Upper lobe of left lung (tissue), 6 donors: ENCODE results near the gene CPA1. TPM values are rescaled to one million over a fixed set of nuclear protein-coding genes. Genes with fewer than 3 reads are reported as not detected.

Experiments
- ATAC-seq, 2 donors: fragments of 200-7000 bp; cut with Tn5 transposase; one replicate each; pipeline ENCODE4 v1.9.1; 2022; ENCODE audit warnings: mild to moderate bottlenecking in 2 of 2, moderate library complexity in 2 of 2; ENCODE audit not compliant: low FRiP score in 2 of 2
- DNase-seq, 2 donors: peaks; one replicate each; pipeline ENCODE4 v3.0.0-alpha.2; 2019 to 2020
- H3K27ac ChIP-seq, 4 donors: fragments of 200-600 bp; sonication (generic); one replicate each; pipeline ENCODE4 v1.5.1; 2016 to 2019
- H3K27me3 ChIP-seq, 4 donors: fragments of 200-600 bp; sonication (generic); one replicate each; pipeline ENCODE4 v1.5.1; 2017 to 2019
- H3K36me3 ChIP-seq, 4 donors: fragments of 200-600 bp; sonication (generic); one replicate each; pipeline ENCODE4 v1.5.1; 2016 to 2019
- H3K4me1 ChIP-seq, 4 donors: fragments of 200-600 bp; sonication (generic); one replicate each; pipeline ENCODE4 v1.5.1; 2018 to 2019
- H3K4me3 ChIP-seq, 4 donors: fragments of 200-600 bp; sonication (generic); one replicate each; pipeline ENCODE4 v1.5.1; 2017 to 2019; ENCODE audit warnings: mild to moderate bottlenecking in 2 of 4, moderate library complexity in 1 of 4
- H3K9me3 ChIP-seq, 4 donors: fragments of 200-600 bp; sonication (generic); one replicate each; pipeline ENCODE4 v1.5.1; 2018 to 2019
- EP300 ChIP-seq, 4 donors: sonication (generic); formaldehyde crosslinking; IDR thresholded peaks; one replicate each; pipeline ENCODE4 v1.5.1; 2017; ENCODE audit warnings: antibody characterized with exemption in 4 of 4, control low read depth in 2 of 4
- POLR2A ChIP-seq, 4 donors: fragments of 450-650 bp; IDR thresholded peaks; one replicate each; pipeline ENCODE4 v1.5.1; 2016 to 2017; ENCODE audit warnings: antibody characterized with exemption in 4 of 4, mild to moderate bottlenecking in 2 of 4
- POLR2AphosphoS5 ChIP-seq, 2 donors: sonication (generic); formaldehyde crosslinking; IDR thresholded peaks; one replicate each; pipeline ENCODE4 v1.5.1; 2017; ENCODE audit warnings: antibody characterized with exemption in 2 of 2
- WGBS, 2 donors: methylation state at CpG; one replicate each; pipeline ENCODE4 v1.1.5; 2017 to 2018; 5-methylcytosine and 5-hydroxymethylcytosine counted together
- total RNA-seq, 6 donors: library from RNA; depleted of rRNA in 4 of 6; stranded (reverse); fragments of >200 nt in 4 of 6; gene quantifications; one replicate each; pipeline versions ENCODE4 v1.1.0 to v1.2.1, GENCODE V29; 2016 to 2021
- TF ChIP-seq, protein P1 (sequence below), 6 experiments: fragments of 450-650 bp in 4 of 6; fragments of 200-600 bp in 2 of 6; sonication (generic) in 2 of 6; IDR thresholded peaks; one replicate each; pipeline ENCODE4 v1.5.1; 2016 to 2019; ENCODE audit warnings: antibody characterized with exemption in 6 of 6
- donor health status: DM: no; HTN: no; CAD: no; lungs with moderate emphysema.
- donor health status: DM: no; HTN: yes; CAD: no; lungs with severe emphysema.

CPA1 gene
- total RNA-seq, 6 donors from 2014 or later: 12.6 to 21.8 TPM; not detected in 4

- 94% methylated on average over 40 of the region's 41 CpGs for WGBS, 2 donors
Measured at GRCh38 chr7:130381468-130382312, 1.4 kb downstream of the CPA1 start.

GRCh38 chr7:130383187-130383980 lies 3.1 kb downstream of the CPA1 start:
- no peak overlapping the region for H3K4me3 ChIP-seq
- no peak for DNase-seq
- peaks cover 0 to 9% (median 7%) of the 10 kb centered on the region in 4 donors for H3K4me1 ChIP-seq
- ATAC-seq: no peak
- no peak overlapping the region for H3K27ac ChIP-seq
- H3K27me3 ChIP-seq: no peaks in the 10 kb centered on the region
- TF ChIP-seq, protein P1, sequence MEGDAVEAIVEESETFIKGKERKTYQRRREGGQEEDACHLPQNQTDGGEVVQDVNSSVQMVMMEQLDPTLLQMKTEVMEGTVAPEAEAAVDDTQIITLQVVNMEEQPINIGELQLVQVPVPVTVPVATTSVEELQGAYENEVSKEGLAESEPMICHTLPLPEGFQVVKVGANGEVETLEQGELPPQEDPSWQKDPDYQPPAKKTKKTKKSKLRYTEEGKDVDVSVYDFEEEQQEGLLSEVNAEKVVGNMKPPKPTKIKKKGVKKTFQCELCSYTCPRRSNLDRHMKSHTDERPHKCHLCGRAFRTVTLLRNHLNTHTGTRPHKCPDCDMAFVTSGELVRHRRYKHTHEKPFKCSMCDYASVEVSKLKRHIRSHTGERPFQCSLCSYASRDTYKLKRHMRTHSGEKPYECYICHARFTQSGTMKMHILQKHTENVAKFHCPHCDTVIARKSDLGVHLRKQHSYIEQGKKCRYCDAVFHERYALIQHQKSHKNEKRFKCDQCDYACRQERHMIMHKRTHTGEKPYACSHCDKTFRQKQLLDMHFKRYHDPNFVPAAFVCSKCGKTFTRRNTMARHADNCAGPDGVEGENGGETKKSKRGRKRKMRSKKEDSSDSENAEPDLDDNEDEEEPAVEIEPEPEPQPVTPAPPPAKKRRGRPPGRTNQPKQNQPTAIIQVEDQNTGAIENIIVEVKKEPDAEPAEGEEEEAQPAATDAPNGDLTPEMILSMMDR (IDR thresholded peaks at IDR 0.05): no peak
- WGBS, 2 donors: 93 to 96% methylated on average over 9 to 18 of the region's 18 CpGs
- no peaks in the 10 kb centered on the region for H3K36me3 ChIP-seq
- no peaks in the 10 kb centered on the region for H3K9me3 ChIP-seq

More at GRCh38 chr7:130381468-130382312, 1.4 kb downstream of the CPA1 start:
- Histone ChIP-seq H3K27ac (no peak overlapping the region), H3K4me3 (no peak overlapping the region), H3K4me1 (peaks cover 0 to 9% (median 7%) of the 10 kb centered on the region in 4 donors), H3K9me3 (no peaks in the 10 kb centered on the region), H3K36me3 (no peaks in the 10 kb centered on the region), H3K27me3 (no peaks in the 10 kb centered on the region)
- peak in 1 of 2 donors; percentile 76 for DNase-seq
- ATAC-seq: no peak
- no peak for TF ChIP-seq POLR2A (IDR thresholded peaks at IDR 0.05)
- TF ChIP-seq, protein P1 (IDR thresholded peaks at IDR 0.05): no peak
- TF ChIP-seq POLR2AphosphoS5 (IDR thresholded peaks at IDR 0.05): no peak
- no peak for TF ChIP-seq EP300 (IDR thresholded peaks at IDR 0.05)

DNA sequence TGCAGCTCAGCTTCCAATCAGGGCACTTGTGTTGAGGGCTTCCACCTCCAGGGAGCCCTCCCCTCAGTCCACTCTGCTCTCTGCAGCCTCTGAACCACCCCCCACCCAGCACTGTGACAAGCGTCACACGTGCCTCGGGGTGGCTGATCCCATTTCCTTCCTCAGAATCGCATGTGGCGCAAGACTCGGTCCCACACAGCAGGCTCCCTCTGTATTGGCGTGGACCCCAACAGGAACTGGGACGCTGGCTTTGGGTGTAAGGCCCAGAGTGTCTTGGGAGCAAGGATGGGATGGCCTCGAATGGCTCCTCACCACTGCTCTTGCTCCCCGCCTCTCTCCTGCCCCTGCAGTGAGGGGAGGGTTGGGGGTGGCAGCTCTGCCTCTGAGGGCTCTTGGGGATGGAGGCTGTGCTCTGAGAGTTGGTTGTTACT lies 4.1 kb downstream of the CPA1 start:
- no peaks in the 10 kb centered on the region for H3K27me3 ChIP-seq
- peaks cover 0 to 9% (median 7%) of the 10 kb centered on the region in 4 donors for H3K4me1 ChIP-seq
- no peak for ATAC-seq
- no peaks in the 10 kb centered on the region for H3K36me3 ChIP-seq
- no peaks in the 10 kb centered on the region for H3K9me3 ChIP-seq
- no peak overlapping the region for H3K27ac ChIP-seq
- WGBS, 2 donors: 74 to 76% methylated on average over 3 to 10 of the region's 10 CpGs
- no peak for DNase-seq
- H3K4me3 ChIP-seq: no peak overlapping the region
- TF ChIP-seq POLR2AphosphoS5 (IDR thresholded peaks at IDR 0.05) (no peak), POLR2A (IDR thresholded peaks at IDR 0.05) (no peak), EP300 (IDR thresholded peaks at IDR 0.05) (no peak)
- TF ChIP-seq, protein P1 (IDR thresholded peaks at IDR 0.05): no peak

DNA sequence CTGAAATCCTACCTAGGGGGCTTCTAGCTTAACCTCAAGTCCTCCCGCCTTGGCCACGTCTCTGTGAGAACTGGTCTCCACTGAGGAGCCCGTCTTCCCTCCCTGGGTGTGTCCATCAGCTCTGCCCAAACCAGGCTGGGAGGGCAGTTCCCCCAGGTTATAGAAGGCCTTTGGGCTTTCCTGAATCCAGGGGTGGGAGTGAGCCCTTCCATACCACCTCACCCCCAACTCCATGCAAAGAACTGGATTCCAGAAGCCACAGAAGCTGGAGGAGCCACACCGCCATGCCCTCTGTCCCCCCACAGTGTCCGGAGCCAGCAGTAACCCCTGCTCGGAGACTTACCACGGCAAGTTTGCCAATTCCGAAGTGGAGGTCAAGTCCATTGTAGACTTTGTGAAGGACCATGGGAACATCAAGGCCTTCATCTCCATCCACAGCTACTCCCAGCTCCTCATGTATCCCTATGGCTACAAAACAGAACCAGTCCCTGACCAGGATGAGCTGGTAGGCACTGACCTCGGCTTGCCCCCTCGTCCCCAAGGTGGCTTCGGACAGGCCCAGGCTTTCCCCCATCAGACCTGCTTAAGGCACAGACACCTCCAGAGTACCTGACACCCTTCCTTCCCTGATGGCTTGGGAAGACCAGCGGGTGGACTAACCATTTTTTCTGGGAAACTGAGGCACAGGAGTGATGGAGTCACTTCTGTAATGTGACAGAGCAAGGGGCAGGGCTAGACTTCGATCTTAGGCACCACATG lies 4.7 kb downstream of the CPA1 start:
- no peaks in the 10 kb centered on the region for H3K36me3 ChIP-seq
- no peak overlapping the region for H3K27ac ChIP-seq
- no peaks in the 10 kb centered on the region for H3K9me3 ChIP-seq
- no peak overlapping the region for H3K4me3 ChIP-seq
- TF ChIP-seq POLR2A (IDR thresholded peaks at IDR 0.05) (no peak), EP300 (IDR thresholded peaks at IDR 0.05) (no peak), POLR2AphosphoS5 (IDR thresholded peaks at IDR 0.05) (no peak)
- TF ChIP-seq, protein P1 (IDR thresholded peaks at IDR 0.05): no peak
- WGBS, 2 donors: 95 to 96% methylated on average over 8 to 13 of the region's 13 CpGs
- DNase-seq: no peak
- peaks cover 0 to 4% (median 3%) of the 10 kb centered on the region in 4 donors for H3K4me1 ChIP-seq
- H3K27me3 ChIP-seq: no peaks in the 10 kb centered on the region
- no peak for ATAC-seq
